Measurements from ENCODE around the gene APOA4. TPM values are rescaled to one million over a fixed set of nuclear protein-coding genes. Genes with fewer than 3 reads are reported as not detected.

The APOA4 gene
- total and polyA plus RNA-seq, 9 of the 15 experiments (the other 6 are each of a cell fraction or from before 2014, with no cell fraction given), result 0.07 TPM; not detected in 8

DNA sequence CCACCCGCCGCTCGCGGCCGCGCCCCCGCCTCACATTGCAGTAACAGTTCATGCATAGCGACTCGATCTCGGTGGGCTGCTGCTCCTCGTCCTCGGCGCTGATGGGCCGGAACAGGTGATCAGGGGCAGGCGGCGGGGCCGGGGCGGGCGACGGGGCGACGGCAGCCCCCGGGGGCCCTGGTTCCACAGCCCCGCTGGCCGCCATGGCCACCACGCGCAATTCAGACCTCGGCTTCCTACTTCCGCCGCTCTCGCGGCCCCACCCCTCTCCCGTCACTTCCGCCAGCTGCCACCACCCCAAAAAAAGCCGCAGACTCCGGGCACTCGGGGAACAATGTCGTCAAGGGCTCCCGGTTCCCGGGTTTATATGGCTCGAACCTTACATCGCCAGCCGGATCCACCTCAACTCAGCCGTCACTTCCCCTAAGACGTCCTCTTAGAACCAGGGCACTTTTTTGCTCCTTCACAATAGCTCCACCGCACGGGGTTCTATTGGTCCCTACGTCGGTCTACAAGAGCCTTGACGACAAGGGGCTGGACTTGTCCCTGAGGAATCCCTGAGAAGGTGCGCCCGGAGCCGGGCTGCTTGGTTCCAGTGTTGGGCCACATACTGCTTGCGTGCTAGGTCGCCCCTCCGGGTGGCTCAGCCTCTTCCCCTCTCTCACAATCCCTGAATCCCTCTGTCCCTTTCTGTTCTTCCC is 35.2 kb downstream of the APOA4 start, which contains the start of gene ZPR1 (continued):
- TF ChIP-seq KAT7 (CRISPR knock-in tag; IDR thresholded peaks at IDR 0.05; ENCODE audit: borderline replicate concordance), result peak; percentile 74
- TF ChIP-seq PML (IDR thresholded peaks at IDR 0.05; ENCODE audit: low read length), result peak; percentile 19; the same call in 1 of the 2 replicates
- TF ChIP-seq JUNB (CRISPR knock-in tag; conservative IDR thresholded peaks at IDR 0.05), result no peak
- TF ChIP-seq ZNF134 (CRISPR knock-in tag; conservative IDR thresholded peaks at IDR 0.05), result no peak
- TF ChIP-seq, protein P1, sequence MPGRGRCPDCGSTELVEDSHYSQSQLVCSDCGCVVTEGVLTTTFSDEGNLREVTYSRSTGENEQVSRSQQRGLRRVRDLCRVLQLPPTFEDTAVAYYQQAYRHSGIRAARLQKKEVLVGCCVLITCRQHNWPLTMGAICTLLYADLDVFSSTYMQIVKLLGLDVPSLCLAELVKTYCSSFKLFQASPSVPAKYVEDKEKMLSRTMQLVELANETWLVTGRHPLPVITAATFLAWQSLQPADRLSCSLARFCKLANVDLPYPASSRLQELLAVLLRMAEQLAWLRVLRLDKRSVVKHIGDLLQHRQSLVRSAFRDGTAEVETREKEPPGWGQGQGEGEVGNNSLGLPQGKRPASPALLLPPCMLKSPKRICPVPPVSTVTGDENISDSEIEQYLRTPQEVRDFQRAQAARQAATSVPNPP (IDR thresholded peaks at IDR 0.05; ENCODE audit: borderline replicate concordance, insufficient read depth, insufficient read length), result no peak
- no peak for TF ChIP-seq RBM17 (IDR thresholded peaks at IDR 0.05; ENCODE audit: borderline replicate concordance, low read depth, low read length)
- no peak for TF ChIP-seq ZNF77 (CRISPR knock-in tag; IDR thresholded peaks at IDR 0.05)
- peak; percentile 54; the same call in 1 of the 2 replicates for TF ChIP-seq MBD2 (IDR thresholded peaks at IDR 0.05; ENCODE audit: borderline replicate concordance, low read depth)
- peak; percentile 90 for TF ChIP-seq SAP30 (IDR thresholded peaks at IDR 0.05; ENCODE audit: borderline replicate concordance, insufficient read depth, low read depth, low read length, poor library complexity, severe bottlenecking)
- no peak for TF ChIP-seq ZNF696 (CRISPR knock-in tag; conservative IDR thresholded peaks at IDR 0.05)
- no peak for TF ChIP-seq BRF1 (IDR thresholded peaks at IDR 0.05; ENCODE audit: borderline replicate concordance, extremely low read depth, insufficient read length)
- TF ChIP-seq PPARD (CRISPR knock-in tag; IDR thresholded peaks at IDR 0.05), result no peak
- TF ChIP-seq HES1 (IDR thresholded peaks at IDR 0.05; ENCODE audit: low read depth), result no peak
- TF ChIP-seq HDAC2 (IDR thresholded peaks at IDR 0.05), result no peak
- TF ChIP-seq PHB2 (IDR thresholded peaks at IDR 0.05; ENCODE audit: low read depth), result no peak
- TF ChIP-seq DACH1 (IDR thresholded peaks at IDR 0.05; ENCODE audit: partially characterized antibody), result peak; percentile 98
- TF ChIP-seq, protein P2, sequence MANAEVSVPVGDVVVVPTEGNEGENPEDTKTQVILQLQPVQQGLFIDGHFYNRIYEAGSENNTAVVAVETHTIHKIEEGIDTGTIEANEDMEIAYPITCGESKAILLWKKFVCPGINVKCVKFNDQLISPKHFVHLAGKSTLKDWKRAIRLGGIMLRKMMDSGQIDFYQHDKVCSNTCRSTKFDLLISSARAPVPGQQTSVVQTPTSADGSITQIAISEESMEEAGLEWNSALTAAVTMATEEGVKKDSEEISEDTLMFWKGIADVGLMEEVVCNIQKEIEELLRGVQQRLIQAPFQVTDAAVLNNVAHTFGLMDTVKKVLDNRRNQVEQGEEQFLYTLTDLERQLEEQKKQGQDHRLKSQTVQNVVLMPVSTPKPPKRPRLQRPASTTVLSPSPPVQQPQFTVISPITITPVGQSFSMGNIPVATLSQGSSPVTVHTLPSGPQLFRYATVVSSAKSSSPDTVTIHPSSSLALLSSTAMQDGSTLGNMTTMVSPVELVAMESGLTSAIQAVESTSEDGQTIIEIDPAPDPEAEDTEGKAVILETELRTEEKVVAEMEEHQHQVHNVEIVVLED (CRISPR knock-in tag; IDR thresholded peaks at IDR 0.05), result no peak
- no peak for TF ChIP-seq KAT8 (IDR thresholded peaks at IDR 0.05; ENCODE audit: low read depth)
- TF ChIP-seq ZNF655 (CRISPR knock-in tag; IDR thresholded peaks at IDR 0.05), result no peak
- TF ChIP-seq, protein P3, sequence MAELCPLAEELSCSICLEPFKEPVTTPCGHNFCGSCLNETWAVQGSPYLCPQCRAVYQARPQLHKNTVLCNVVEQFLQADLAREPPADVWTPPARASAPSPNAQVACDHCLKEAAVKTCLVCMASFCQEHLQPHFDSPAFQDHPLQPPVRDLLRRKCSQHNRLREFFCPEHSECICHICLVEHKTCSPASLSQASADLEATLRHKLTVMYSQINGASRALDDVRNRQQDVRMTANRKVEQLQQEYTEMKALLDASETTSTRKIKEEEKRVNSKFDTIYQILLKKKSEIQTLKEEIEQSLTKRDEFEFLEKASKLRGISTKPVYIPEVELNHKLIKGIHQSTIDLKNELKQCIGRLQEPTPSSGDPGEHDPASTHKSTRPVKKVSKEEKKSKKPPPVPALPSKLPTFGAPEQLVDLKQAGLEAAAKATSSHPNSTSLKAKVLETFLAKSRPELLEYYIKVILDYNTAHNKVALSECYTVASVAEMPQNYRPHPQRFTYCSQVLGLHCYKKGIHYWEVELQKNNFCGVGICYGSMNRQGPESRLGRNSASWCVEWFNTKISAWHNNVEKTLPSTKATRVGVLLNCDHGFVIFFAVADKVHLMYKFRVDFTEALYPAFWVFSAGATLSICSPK (IDR thresholded peaks at IDR 0.05; ENCODE audit: borderline replicate concordance), result no peak
- TF ChIP-seq RBM34 (IDR thresholded peaks at IDR 0.05; ENCODE audit: borderline replicate concordance, insufficient read depth, low read length), result no peak
